ENCODE results near the gene MYF5. TPM values are rescaled to one million over a fixed set of nuclear protein-coding genes. Genes with fewer than 3 reads are reported as not detected.
"Not testable (repeated sequence)": the region's sequence is repeated elsewhere in the genome, so short reads cannot be mapped to it uniquely, and the experiment has no call there.

Gene MYF5
- total RNA-seq (not detected), polyA plus RNA-seq (ENCODE audit: insufficient read length in 6 of 6) (not detected)
- long read RNA-seq, donor 1: 0 reads
- long read RNA-seq, donor 2: 0 reads
- long read RNA-seq, donor 3: 0 reads
- long read RNA-seq, donor 4: 0 reads
- long read RNA-seq, donor 5: 0 reads
- long read RNA-seq, donor 6: 0 reads
- long read RNA-seq, donor 7: 0 reads
- long read RNA-seq, donor 8: 0 reads
- long read RNA-seq, donor 9: 0 reads
- long read RNA-seq, donor 10: 0 reads
- long read RNA-seq, donor 11: 0 reads
- long read RNA-seq, donor 12: 0 reads

DNA sequence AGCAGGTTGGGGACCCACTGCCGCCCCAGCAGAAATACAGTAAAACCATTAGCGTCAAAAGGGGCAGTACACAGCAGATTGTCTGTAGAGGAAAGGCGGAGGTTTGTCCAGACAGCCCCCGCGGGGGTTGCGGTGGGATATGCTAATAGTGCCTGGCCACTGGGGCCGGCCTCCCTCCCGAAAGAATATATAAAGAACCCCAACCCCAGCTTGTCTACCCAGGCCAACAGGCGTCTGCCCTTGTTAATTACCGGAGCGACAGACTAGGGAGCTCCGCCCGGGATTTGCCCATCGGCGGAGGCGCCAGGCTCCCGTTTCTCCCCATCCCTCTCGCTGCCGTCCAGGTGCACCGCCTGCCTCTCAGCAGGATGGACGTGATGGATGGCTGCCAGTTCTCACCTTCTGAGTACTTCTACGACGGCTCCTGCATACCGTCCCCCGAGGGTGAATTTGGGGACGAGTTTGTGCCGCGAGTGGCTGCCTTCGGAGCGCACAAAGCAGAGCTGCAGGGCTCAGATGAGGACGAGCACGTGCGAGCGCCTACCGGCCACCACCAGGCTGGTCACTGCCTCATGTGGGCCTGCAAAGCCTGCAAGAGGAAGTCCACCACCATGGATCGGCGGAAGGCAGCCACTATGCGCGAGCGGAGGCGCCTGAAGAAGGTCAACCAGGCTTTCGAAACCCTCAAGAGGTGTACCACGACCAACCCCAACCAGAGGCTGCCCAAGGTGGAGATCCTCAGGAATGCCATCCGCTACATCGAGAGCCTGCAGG is at the start of gene MYF5:
Gene MYF5, plus strand, starts transcription at position 217 of the 774 bp plus-strand sequence. Its CDS starts 152 bp downstream, at position 369.
- peak in 1 of 4 donors; percentile 52 for DNase-seq
- Histone ChIP-seq H3K27me3 (peaks cover 0 to 52% of the 10 kb centered on the region in 2 donors), H3K4me3 (no peak within 1 kb of the TSS), H3K9me3 (no peaks in the 10 kb centered on the region), H3K27ac (no peak within 1 kb of the TSS), H3K4me1 (no peaks in the 10 kb centered on the region), H3K36me3 (no peaks in the 10 kb centered on the region)
- ATAC-seq: no peak
- intact Hi-C loops (cut with DNase I): no loop called here
- TF ChIP-seq, protein P1, sequence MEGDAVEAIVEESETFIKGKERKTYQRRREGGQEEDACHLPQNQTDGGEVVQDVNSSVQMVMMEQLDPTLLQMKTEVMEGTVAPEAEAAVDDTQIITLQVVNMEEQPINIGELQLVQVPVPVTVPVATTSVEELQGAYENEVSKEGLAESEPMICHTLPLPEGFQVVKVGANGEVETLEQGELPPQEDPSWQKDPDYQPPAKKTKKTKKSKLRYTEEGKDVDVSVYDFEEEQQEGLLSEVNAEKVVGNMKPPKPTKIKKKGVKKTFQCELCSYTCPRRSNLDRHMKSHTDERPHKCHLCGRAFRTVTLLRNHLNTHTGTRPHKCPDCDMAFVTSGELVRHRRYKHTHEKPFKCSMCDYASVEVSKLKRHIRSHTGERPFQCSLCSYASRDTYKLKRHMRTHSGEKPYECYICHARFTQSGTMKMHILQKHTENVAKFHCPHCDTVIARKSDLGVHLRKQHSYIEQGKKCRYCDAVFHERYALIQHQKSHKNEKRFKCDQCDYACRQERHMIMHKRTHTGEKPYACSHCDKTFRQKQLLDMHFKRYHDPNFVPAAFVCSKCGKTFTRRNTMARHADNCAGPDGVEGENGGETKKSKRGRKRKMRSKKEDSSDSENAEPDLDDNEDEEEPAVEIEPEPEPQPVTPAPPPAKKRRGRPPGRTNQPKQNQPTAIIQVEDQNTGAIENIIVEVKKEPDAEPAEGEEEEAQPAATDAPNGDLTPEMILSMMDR (IDR thresholded peaks at IDR 0.05): no peak

DNA sequence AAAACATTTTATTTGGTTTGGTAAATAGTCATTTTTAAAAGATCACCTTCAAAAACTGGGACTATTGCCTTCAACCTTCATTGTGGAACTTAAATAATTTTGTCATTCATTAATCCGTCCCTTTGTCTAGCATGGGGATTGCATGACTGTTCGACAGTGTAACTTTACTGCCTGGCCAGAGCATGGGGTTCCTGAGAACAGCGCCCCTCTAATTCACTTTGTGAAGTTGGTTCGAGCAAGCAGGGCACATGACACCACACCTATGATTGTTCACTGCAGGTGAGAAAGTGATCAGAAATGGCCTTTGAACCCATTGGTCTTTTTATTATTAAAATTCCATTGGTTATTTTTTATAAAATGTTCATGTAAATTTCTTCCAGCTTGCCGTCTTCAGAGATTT is 46.5 kb upstream of the MYF5 start:
- Histone ChIP-seq H3K4me3 (no peak overlapping the region), H3K27ac (no peak overlapping the region)
- intact Hi-C loops (cut with DNase I): no loop called here

DNA sequence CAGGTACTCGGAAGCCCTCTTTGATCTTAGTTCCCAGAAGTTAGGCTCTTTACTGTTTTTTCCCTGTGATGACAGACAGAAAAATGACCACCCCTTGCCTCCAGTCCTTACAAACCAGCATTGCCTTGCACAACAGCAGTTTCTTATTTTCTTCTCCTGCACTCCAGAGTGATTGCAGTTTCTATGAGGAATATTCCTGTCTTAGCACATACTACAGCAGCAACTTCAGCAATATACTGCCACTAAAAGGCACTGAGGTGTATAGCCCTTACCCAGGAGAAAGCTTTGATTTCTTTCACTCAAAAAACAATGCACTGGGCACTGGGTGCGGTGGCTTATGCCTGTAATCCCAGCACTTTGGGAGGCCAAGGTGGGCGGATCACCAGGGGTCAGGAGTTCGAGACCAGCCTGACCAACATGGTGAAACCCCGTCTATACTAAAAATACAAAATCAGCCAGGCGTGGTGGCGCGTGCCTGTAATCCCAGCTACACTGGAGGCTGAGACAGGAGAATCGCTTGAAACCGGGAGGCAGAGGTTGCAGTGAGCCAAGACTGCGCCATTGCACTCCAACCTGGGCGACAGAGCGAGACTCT is 40.6 kb upstream of the MYF5 start:
- intact Hi-C loops (cut with DNase I); H3K4me1 ChIP-seq; H3K4me3 ChIP-seq; H3K9me3 ChIP-seq; H3K27ac ChIP-seq; ATAC-seq; H3K36me3 ChIP-seq; H3K27me3 ChIP-seq: not testable (repeated sequence)
- DNase-seq: peak in 1 of 4 donors; percentile 48

More for the DNA sequence above, 46.5 kb upstream of the MYF5 start:
- DNase-seq (no peak), ATAC-seq (no peak)
- Histone ChIP-seq H3K27me3 (no peaks in the 10 kb centered on the region), H3K4me1 (no peaks in the 10 kb centered on the region), H3K36me3 (no peaks in the 10 kb centered on the region), H3K9me3 (no peaks in the 10 kb centered on the region)
- TF ChIP-seq, protein P1 (IDR thresholded peaks at IDR 0.05): no peak

DNA sequence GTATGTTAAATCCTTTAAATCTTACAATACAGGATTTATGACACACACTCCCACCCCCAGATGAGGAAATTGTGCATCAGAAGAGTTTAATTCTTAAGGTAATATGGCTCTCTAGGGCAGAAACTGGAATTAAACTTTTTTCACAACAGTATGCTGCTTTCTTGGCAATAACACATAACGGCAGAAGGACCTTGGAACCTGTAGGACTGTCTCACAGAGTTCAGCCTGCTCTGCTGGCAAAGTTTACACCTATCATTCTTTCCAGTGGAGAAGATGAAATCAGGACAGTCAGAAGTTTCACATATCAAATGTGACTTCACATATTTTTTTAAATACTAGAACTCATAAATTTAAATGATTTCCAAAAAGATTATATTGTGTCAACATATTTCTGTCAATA is 39.9 kb upstream of the MYF5 start:
- no peak for ATAC-seq
- intact Hi-C loops (cut with DNase I): no loop called here
- H3K4me3 ChIP-seq: no peak overlapping the region
- H3K36me3 ChIP-seq: no peaks in the 10 kb centered on the region
- TF ChIP-seq, protein P1 (IDR thresholded peaks at IDR 0.05): no peak
- no peaks in the 10 kb centered on the region for H3K9me3 ChIP-seq
- H3K27ac ChIP-seq: no peak overlapping the region
- H3K4me1 ChIP-seq: no peaks in the 10 kb centered on the region
- H3K27me3 ChIP-seq: no peaks in the 10 kb centered on the region
- no peak for DNase-seq

DNA sequence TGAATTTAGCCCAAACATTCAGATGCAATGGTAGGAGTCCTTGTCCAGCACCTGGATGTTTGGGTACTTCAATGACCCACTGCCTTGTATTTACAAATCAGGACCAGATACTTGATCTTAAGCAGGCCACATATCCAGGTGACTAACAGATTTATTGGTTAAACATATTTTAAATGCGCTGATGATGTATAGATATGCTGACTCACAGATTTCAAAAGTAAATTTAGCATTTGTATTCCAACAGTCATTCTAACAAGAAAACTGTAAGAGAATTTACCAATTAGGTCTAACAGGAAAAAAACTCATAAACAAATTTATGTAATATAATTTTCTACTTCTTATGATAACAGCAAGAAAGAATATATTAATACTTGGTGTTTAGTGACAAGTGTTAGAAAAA is 38.7 kb upstream of the MYF5 start:
- Histone ChIP-seq H3K4me3 (no peak overlapping the region), H3K36me3 (no peaks in the 10 kb centered on the region), H3K27ac (no peak overlapping the region), H3K27me3 (no peaks in the 10 kb centered on the region), H3K4me1 (no peaks in the 10 kb centered on the region), H3K9me3 (no peaks in the 10 kb centered on the region)
- TF ChIP-seq, protein P1 (IDR thresholded peaks at IDR 0.05): no peak
- DNase-seq: no peak
- no peak for ATAC-seq
- intact Hi-C loops (cut with DNase I): no loop called here
